Hematopoietic multipotent progenitor cell treated with erythropoietin and hydrocortisone succinate and interleukin-3 and kit ligand, for 4 days (in vitro differentiated cells): ENCODE results near the gene RABGGTA.
A peak's percentile ranks its signal among the peaks of the same experiment; 100 is the strongest.

ENCODE experiments used
- DNase-seq: peaks from one replicate; pipeline ENCODE4 v3.0.0-alpha.2; 2015

RABGGTA gene

DNA sequence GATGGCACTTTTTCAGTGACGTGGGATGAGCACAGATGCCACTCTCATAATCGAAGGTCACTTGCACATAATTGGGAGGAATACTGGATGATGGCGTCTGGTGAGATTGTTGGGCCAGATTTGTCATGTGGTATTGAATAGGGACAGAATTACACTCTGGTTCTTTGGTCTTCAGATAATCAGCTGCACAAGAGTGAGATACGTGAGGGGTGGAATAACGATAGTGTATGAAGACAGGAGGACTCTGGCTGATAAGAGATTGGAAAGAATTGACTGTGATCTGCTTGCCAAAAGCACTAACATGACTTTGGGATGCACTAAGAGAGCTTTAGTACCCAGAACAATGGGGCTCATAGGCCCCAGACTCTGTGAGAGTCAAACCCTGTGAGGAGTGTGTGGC lies 7.0 kb upstream of the RABGGTA start:
- peak; percentile 41 for DNase-seq

GRCh38 chr14:24277606-24278321 lies 6.4 kb upstream of the RABGGTA start:
- DNase-seq: peak; percentile 95

DNA sequence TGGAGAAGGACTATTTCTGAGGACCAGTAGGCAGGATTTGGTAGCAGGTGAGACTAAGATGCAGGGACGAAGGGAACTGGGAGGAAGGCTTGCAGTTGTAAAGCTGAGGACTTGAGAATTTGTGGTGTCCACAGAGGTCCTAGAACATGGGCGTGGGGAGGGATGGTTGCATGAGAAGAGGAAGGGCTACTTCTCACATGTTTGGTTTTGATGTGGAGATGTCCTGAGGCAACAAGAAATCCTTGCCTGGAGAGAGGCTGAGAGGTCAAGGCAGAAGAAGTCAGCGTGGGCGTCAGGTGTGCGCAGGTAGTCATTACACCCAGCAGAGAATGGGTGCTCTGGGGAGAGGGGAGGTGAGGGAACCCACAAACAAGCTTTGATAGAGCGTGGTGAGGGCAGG lies 5.7 kb upstream of the RABGGTA start:
- no peak for DNase-seq

GRCh38 chr14:24274101-24274543 lies 2.7 kb upstream of the RABGGTA start:
- peak; percentile 59 for DNase-seq

DNA sequence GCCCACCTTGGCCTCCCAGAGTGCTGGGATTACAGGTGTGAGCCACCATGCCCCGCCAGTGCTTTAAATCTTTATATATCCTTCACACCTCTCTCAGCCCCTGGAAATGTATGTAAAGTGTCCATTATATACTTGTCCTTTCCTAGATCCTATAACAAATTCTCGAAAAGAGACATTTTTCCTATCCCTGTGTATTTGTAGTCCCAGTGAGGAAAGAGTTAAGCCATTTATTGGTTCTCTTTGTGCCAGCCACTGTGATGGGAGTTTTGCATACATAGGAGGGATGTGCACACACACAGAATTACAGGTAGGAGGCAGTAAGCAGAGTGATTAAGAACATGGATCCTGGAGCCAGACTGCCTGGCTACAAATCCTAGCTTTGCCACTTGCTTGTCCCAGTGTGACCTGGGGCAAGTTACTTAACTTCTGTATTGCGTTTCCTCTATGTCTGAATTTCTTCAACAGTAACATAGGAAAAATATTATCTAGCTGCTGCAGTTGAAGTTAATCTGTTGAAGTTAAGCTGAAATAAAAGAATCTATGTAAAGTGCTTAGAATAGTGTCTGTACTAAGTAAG lies 2.1 kb upstream of the RABGGTA start:
- peak; percentile 24 for DNase-seq

GRCh38 chr14:24272467-24272866 lies 1.1 kb upstream of the RABGGTA start:
- no peak for DNase-seq

- no peak for DNase-seq
These were observed 452 bp upstream of the RABGGTA start for GRCh38 chr14:24271834-24272263.

GRCh38 chr14:24270537-24271133 lies 762 bp downstream of the RABGGTA start:
- DNase-seq: no peak

DNA sequence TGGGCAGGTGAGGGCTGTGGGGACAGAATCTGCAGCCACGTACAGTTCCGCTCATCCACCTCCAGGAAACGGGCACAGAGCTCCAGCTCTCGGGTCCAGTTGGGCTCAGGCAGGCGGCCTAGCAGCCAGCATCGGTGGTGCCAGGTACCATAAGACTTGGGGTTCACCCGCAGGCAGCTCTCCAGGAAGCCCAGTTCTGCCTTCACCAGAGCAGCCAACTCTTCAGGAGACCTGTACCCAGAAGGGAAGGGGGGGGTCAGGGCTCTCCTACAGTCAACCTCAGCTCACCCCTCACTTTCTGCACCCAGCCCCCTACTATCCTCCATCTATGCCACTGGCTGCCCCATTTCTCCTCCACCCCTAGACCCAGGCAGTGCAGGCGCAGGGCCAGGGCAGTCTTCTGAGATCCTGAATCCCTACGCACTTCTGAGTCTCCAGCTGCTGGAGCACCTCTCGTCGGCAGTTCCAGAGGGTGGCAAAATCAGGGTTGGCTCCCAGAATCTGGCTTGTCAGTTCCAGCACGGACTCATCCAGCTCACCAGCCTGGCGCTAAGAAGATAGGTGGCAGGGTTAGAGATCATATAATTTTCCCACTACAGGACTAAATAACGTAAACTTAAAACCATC lies 1.4 kb downstream of the RABGGTA start:
- no peak for DNase-seq

DNA sequence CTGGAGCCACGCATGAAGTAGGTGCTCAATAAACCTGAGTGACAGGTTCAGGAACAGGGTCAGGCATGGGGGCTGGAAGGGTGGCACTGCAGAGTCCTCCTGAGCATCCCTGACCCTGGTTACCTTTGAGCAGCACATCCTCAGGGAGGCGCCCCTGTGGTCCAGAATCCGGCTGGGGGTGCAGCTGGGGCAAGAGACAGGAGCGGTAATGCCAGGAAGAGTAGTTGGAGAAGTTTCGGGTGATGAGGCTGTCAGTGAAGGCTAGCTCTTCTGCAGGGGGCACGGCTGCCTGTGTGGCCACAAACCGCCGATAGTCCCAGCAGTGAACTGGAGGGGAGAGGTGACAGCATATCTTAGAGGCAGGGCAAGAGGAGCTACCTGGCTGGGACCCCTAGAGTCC lies 2.0 kb downstream of the RABGGTA start:
- no peak for DNase-seq

GRCh38 chr14:24268225-24268624 lies 3.2 kb downstream of the RABGGTA start:
- no peak for DNase-seq

DNA sequence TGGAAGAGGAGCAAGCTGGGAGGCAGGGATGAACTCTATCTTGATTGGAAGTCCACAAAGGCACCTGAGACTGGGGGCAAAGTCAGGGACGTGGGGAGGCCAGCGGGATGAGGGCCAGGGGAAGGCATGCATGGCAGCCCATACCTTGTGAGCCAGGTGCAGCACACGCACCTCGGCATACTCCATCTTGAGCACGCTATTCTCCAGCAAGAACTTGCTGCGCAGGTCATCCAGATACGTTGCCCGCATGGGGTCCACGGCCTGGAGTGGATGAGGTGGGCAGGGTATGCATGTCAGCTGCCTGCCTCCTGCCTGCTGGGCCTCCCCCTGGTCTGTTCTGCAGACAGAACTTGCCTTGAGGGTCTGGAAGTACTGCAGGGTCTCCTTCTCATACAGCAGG lies 3.9 kb downstream of the RABGGTA start:
- no peak for DNase-seq

GRCh38 chr14:24266344-24267244 lies 4.8 kb downstream of the RABGGTA start:
- DNase-seq: no peak

GRCh38 chr14:24264298-24264697 lies 7.1 kb downstream of the RABGGTA start:
- DNase-seq: no peak

DNA sequence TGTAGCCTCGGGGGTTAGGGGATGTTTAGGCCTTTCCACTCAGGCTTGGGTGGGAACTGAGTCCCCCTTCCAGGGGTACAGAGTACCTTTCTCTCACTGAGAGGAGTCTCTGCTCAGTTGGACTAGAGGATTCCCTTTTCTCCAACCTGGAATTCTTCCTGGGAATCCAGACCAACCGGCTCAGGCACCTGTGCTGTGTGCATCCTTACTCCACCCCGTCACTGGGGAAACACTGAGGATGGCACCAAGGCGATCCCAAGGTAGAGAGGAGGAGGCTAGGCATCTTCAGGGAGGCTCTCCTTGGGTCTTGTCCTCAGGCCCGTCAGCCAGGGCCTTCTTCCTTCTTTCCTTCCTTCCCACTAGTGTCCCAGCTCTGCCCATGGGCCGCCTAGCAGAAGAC lies 7.5 kb downstream of the RABGGTA start:
- no peak for DNase-seq

GRCh38 chr14:24262821-24263733 lies 8.3 kb downstream of the RABGGTA start, which contains the start of gene TGM1:
TSS of gene TGM1 (minus strand) at chr14:24263177. CDS start at chr14:24262352, 825 bp downstream.
- DNase-seq: no peak

GRCh38 chr14:24261969-24262327 lies 9.4 kb downstream of the RABGGTA start:
- no peak for DNase-seq

DNA sequence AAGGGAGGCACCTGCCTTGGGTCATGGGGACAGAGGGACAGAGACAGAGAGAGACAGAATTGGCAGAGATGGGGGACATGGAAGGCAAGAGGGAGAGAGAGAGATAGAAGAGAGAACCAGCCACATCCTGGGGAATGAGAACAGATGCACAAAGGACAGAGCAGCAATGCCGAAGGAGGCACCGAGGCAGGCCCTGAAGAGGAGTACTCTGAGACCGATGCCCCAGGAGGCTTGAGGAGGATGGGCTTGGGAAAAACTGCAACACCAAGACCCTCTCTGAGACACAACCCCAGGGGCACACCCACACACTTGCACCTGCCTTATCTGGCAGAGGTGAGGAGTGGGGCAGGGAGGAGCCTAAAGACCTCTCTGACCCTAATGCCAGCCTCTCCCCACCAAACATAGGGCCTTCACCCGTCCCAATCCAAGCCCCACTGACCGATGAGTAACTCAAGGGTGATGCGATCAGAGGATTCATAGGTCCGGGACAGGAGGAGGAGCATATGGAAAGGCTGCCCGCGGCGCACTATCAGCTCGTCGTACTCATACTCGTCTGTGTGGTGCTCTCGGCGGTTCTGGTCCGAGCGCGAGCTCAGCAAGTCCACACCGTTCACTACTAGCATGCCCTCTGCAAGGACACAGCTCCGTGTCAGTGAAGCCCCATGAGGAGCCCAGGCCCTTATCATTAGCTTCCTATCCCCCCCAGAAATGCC lies 10.0 kb downstream of the RABGGTA start:
- DNase-seq: no peak

DNA sequence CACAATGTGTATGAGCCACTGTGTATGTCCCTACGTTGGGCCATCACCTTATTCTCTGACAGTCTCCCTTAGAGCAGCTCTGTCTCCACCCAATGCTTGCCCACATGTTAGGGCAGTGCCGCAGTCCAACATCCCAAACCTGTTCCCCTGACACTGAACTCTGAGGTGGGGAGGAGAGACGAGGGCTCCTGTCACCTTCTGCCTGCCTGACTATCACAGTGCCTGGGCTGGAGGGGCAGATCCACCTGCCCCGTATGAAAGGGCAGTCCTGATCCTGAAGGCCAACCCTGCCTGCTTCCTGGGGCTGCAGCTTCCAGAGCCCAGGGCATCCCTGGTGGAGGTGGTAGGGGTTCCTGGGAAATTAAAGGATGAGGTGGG lies 10.6 kb downstream of the RABGGTA start:
- no peak for DNase-seq

GRCh38 chr14:24260026-24260779 lies 11.2 kb downstream of the RABGGTA start:
- no peak for DNase-seq
